Heart right ventricle (tissue), 16 donors: ENCODE measurements around the gene GPHA2. TPM values are rescaled to one million over a fixed set of nuclear protein-coding genes. Genes with fewer than 3 reads are reported as not detected.

Experiments used
- ATAC-seq, 8 donors: fragments of 200-7000 bp; cut with Tn5 transposase; one replicate each; pipeline ENCODE4 v1.9.1; 2020; ENCODE audit warnings: mild to moderate bottlenecking in 8 of 8, moderate library complexity in 8 of 8, moderate number of reproducible peaks in 1 of 8
- DNase-seq, 2 donors: peaks; one replicate each; pipeline ENCODE4 v3.0.0-alpha.2; 2020
- H3K27ac ChIP-seq, 10 donors: fragments of 200-600 bp; sonication (generic) in 2 of 10; one replicate each; pipeline versions ENCODE4 v1.5.0 to v1.8.0; 2020 to 2022; ENCODE audit warnings: mild to moderate bottlenecking in 3 of 10
- H3K27me3 ChIP-seq, 7 donors: fragments of 200-600 bp; one replicate each; pipeline ENCODE4 v1.8.0; 2021 to 2022; ENCODE audit warnings: mild to moderate bottlenecking in 2 of 7
- H3K36me3 ChIP-seq, 9 donors: fragments of 200-600 bp; sonication (generic) in 1 of 9; one replicate each; pipeline versions ENCODE4 v1.5.0 to v1.8.0; 2020 to 2022; ENCODE audit warnings: mild to moderate bottlenecking in 2 of 9
- H3K4me1 ChIP-seq, 9 donors: fragments of 200-600 bp; sonication (generic) in 1 of 9; one replicate each; pipeline versions ENCODE4 v1.5.0 to v1.8.0; 2020 to 2022; ENCODE audit warnings: mild to moderate bottlenecking in 4 of 9
- H3K4me3 ChIP-seq, 10 donors: fragments of 200-600 bp; sonication (generic) in 2 of 10; one replicate each; pipeline versions ENCODE4 v1.5.0 to v1.8.0; 2020 to 2022; ENCODE audit warnings: mild to moderate bottlenecking in 7 of 10, moderate library complexity in 2 of 10
- H3K9me3 ChIP-seq, 11 donors: fragments of 200-600 bp in 10 of 11; sonication (generic) in 2 of 11; one replicate each; pipeline versions ENCODE4 v1.5.0 to v1.8.0; 2013 to 2022; ENCODE audit warnings: mild to moderate bottlenecking in 2 of 11, control low read depth in 1 of 11, moderate library complexity in 1 of 11
- CTCF ChIP-seq, 9 donors: fragments of 200-600 bp; sonication (generic) in 2 of 9; IDR thresholded peaks; one replicate each; pipeline versions ENCODE4 v1.5.0 to v1.8.0; 2021 to 2022; ENCODE audit warnings: antibody characterized with exemption in 9 of 9, mild to moderate bottlenecking in 5 of 9, moderate library complexity in 1 of 9
- WGBS, 2 donors: extraction: QIAGEN DNeasy Blood & Tissue Kit; methylation state at CpG; one replicate each; pipeline ENCODE4 v1.1.7; 2013; ENCODE audit warnings: inconsistent platforms in 1 of 2; 5-methylcytosine and 5-hydroxymethylcytosine counted together
- intact Hi-C, 10 donors: fragments of 100-400 bp; cut with DNase I; formaldehyde crosslinking; loops; one replicate each; pipeline versions ENCODE4 v1.11.1 to v1.14.2; 2022
- polyA plus RNA-seq, 2 donors: library from polyadenylated mRNA; stranded (reverse); fragments of 200-250 nt; gene quantifications; one replicate each; pipeline ENCODE4 v1.2.3, GENCODE V29; 2013
- total RNA-seq, 10 donors: library from RNA; stranded (reverse); fragmentation: NEBNext Ultra II Directional in 3 of 10; extraction: Animal tissue kit (Norgen Biotek cat#: 25700) in 3 of 10; gene quantifications; one replicate each; pipeline versions ENCODE4 v1.2.1 to v1.2.4, GENCODE V29; 2021 to 2023
- donor health status: Arrhythmogenic right ventricular cardiomyopathy.
- donor health status: ischemic (EF 13 %, LVEDD 7.1; RV severe dilation, severe dysfunction).
- donor health status: healthy with polysubstance abuse.
- donor health status: DM: no; HTN: yes; CAD: no.
- donor health status: DM: no; HTN: no; CAD: no.
- donor health status: ischemic (EF 25% LVEDD 6.9; RV normal size, moderate dysfunction).
- donor health status: ischemic (EF 25% LVEDD 5.7; RV mildly dilated, moderate dysfunction).
- donor health status: healthy.
- donor health status: DM: yes; HTN: yes; CAD: no.
- donor health status: Ischemic cardiomyopathy.
- donor health status: ischemic (EF 35%, LVEDD 5.7; RV mildly dilated, moderate dysfunction).
- donor health status: nonischemic (EF 11% LVEDD 7.7; RV severe dilation, severe dysfunction).
- donor health status: DM: yes; HTN: yes; CAD: no.
- donor health status: PGD.
- donor health status: ischemic (EF 29% LVEDD 5.4; RV normal size, mild dysfunction).
- donor health status: nonischemic (EF 23%, LVEDD 6.1; RV moderate dilation, normal function).

Gene GPHA2
- total and polyA plus RNA-seq, 12 donors: not detected

DNA sequence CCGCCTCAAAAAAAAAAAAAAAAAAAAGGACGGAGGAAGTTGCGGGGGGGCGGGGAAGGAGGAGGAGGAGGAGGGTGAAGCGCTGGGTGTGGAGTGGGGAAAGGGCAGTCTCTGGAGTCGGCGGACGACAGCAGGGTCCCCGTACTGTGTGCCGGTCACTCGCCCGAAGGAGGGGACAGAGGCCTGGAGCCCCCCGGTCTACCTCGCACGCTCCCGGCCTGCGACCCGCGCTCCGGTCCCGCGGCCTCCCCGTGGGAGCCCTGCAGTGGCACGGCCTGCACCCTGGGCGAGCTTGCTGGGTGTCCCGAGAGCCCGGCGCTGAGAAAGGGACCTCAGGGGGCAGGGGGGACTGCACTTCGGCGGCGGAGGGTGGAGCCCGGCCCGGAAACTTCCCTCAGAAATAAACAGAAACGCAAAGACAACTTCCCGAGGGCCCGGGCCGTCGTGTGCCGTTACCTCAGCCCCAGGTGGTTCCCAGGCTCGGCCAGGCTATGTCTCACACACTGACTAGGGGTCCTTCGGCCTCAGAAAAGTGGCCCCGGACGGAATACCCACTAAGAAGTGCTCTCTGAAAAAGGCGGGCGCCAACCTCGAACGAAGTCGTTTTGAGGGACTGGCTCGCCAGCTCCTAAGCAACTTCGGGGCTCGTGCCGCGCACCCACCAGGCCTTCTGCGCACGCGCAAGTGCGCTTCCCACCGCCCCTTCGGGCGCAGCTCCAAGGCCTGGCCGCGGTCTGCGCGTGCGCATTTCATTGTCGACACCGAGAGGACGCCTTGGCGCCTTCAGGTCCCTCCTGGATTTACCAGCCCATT lies 35.9 kb upstream of the GPHA2 start, which contains the start of gene MAJIN:
MAJIN (minus strand) TSS at position 688 of the 813 bp plus-strand sequence. CDS start 12,703 bp downstream, outside the sequence.
- DNase-seq (peak; percentile 90 to 95), ATAC-seq (peak; percentile 89 to 96 (median 92))
- peak within 1 kb of the TSS in 7 of 10 donors; percentile 17 to 69 (median 55) for H3K27ac ChIP-seq
- no peaks in the 10 kb centered on the region for H3K9me3 ChIP-seq
- TF ChIP-seq CTCF (IDR thresholded peaks at IDR 0.05): no peak
- 12% methylated on average over 57 to 67 of the region's 69 CpGs for WGBS, 2 donors
- H3K36me3 ChIP-seq: no peaks in the 10 kb centered on the region
- H3K4me3 ChIP-seq: peak within 1 kb of the TSS; percentile 26 to 54 (median 48)
- peaks cover 3 to 15% (median 10%) of the 10 kb centered on the region in 9 donors for H3K4me1 ChIP-seq
- peaks cover 0 to 39% (median 4%) of the 10 kb centered on the region in 7 donors for H3K27me3 ChIP-seq
- intact Hi-C loops: no loop called here

GRCh38 chr11:64970731-64971151 lies 35.0 kb upstream of the GPHA2 start:
- intact Hi-C loops: no loop called here
- no peak for ATAC-seq
- 90 to 92% methylated on average over 8 of the region's 8 CpGs for WGBS, 2 donors
- H3K4me1 ChIP-seq: peaks cover 3 to 15% (median 10%) of the 10 kb centered on the region in 9 donors
- H3K4me3 ChIP-seq: no peak overlapping the region
- DNase-seq: no peak
- peaks cover 0 to 39% (median 4%) of the 10 kb centered on the region in 7 donors for H3K27me3 ChIP-seq
- no peak overlapping the region for H3K27ac ChIP-seq
- no peaks in the 10 kb centered on the region for H3K9me3 ChIP-seq
- H3K36me3 ChIP-seq: no peaks in the 10 kb centered on the region
- no peak for TF ChIP-seq CTCF (IDR thresholded peaks at IDR 0.05)

DNA sequence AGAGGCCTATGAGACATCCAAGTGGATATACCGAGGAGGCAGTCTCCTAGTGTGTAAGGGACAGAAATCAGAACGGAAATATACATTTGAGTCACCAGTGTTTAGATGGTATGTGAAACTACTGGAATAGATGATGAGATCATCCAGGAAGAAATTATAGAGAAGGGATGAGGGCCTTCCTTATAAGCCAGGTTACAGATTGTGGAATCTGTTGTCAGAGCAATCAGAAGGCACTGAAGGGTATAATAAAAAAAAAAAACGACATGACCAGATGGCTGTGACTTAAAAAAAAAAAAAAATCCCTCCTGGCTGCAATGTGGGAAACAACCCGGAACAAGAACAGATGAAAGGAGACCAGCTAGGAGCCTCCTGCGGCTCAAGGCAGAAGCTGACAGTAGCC lies 33.5 kb upstream of the GPHA2 start:
- DNase-seq (no peak), ATAC-seq (no peak)
- intact Hi-C loops: no loop called here
- no peak overlapping the region for H3K27ac ChIP-seq
- H3K27me3 ChIP-seq: peaks cover 0 to 27% (median 0%) of the 10 kb centered on the region in 7 donors
- H3K4me1 ChIP-seq: peaks cover 3 to 15% (median 10%) of the 10 kb centered on the region in 9 donors
- no peak overlapping the region for H3K4me3 ChIP-seq
- TF ChIP-seq CTCF (IDR thresholded peaks at IDR 0.05): no peak
- H3K9me3 ChIP-seq: no peaks in the 10 kb centered on the region
- H3K36me3 ChIP-seq: no peaks in the 10 kb centered on the region
- 43 to 47% methylated on average over 5 of the region's 5 CpGs for WGBS, 2 donors

GRCh38 chr11:64967375-64967774 lies 31.7 kb upstream of the GPHA2 start:
- peaks cover 3 to 11% (median 9%) of the 10 kb centered on the region in 9 donors for H3K4me1 ChIP-seq
- H3K36me3 ChIP-seq: no peaks in the 10 kb centered on the region
- ATAC-seq (no peak), DNase-seq (no peak)
- H3K9me3 ChIP-seq: no peaks in the 10 kb centered on the region
- intact Hi-C loops: no loop called here
- H3K27me3 ChIP-seq: peaks cover 0 to 10% (median 0%) of the 10 kb centered on the region in 7 donors
- H3K4me3 ChIP-seq: no peak overlapping the region
- WGBS, 2 donors: 86 to 94% methylated on average over 3 of the region's 3 CpGs
- TF ChIP-seq CTCF (IDR thresholded peaks at IDR 0.05): no peak
- H3K27ac ChIP-seq: no peak overlapping the region
